DMS153 treated with DMSO at 0.1 percent for 48 hours (cell line): ENCODE data around the gene SETD1B.

Source experiments
- DNase-seq: peaks from one replicate; lab custom pipeline; 2025; ENCODE audit not compliant: unreplicated experiment; lab: John Stamatoyannopoulos, UW

The SETD1B gene

GRCh38 chr12:121807642-121808347, 4.0 kb downstream of the SETD1B start:
- DNase-seq: no peak

DNA sequence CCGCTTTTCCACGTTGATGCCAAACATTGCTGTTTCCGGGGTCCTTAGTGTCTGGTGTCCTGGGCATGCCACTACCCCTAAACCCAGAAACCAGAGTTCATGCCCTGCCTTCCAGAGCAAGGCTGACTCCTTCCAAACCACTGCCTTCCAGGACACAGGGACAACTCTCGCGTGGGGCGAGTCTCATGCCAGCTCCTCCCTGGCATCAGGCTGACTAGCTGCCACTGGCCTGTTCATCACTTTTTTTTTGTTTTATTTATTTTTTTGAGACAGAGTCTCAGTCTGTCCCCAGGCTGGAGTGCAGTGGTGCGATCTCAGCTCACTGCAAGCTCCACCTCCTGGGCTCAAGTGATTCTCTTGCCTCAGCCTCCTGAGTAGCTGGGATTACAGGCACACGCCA, 4.8 kb downstream of the SETD1B start:
- no peak for DNase-seq

GRCh38 chr12:121809712-121810116, 5.9 kb downstream of the SETD1B start:
- no peak for DNase-seq

GRCh38 chr12:121810234-121810817, 6.5 kb downstream of the SETD1B start:
- no peak for DNase-seq

DNA sequence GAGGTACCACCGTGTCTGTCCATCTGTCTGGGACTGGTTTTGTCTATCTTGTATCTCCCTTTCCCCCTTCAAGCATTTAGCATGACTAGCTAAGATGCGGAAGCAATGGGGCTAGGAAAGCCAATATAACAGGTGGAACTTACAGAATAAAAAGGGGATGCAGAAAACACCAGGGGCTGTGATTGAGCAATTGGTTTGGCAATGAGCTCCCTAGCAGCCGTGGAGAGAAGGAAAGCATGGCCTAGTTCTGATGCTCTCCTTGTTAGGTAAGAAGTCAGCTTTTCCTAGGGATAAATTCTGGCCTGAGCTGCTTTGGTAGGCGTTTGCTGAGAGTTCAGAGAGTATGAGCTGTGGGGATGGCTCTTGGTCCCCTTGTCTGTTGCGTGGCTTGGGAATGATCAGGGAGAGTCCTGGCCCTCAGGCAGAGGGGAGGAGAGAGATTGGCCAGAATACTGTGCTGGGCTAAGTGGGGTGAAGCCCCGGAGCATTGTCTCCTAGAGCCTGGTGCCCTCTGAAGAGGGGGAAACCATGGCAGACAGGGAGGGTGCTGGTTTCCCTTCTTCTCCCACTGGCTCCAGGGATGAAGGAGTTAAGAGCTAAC, 7.1 kb downstream of the SETD1B start:
- no peak for DNase-seq

DNA sequence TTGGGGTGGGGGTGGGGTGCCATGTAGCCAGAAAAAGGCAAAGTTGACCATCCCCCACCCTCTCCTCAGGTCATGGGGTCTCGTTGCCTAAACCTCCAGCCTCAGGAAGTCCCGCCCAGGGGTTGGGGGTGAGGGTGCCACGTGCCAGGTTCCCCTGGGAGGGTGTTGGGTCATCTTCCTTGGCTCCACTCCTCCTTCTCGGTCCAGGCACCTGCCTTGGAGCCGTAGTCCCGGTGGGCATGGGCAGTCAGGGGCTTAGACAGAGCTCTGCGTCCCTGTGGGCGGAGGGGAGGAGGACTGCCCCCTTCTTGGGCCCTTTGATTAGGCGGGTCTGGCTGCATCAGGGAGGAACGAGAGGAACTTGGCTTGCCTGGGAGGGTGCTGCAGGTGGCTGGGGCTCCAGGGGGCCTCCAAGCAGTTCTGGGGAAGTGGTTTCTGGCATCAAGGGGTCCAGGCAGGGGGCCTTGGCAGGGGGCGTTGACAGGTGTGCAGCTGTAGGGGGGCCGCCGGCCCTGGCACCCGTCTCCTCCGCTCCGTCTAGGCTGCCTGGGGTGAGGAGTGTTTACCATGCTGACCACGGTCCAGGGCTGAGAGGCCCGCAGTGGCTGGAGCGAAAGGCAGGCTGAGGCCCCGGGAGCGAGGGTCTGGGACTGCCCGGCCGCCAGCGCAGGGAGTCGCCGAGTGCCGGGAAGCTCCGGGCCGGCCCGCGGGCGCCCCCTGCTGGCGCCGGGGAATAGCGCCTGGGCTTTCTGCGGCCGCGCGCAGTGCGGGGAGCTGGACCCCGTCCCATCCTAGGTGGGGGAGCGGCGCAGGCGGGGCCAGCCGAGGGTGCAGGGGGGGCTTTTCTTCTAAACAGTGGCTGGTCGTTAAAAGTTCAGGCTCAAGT, 7.9 kb downstream of the SETD1B start:
- peak; percentile 70 for DNase-seq

DNA sequence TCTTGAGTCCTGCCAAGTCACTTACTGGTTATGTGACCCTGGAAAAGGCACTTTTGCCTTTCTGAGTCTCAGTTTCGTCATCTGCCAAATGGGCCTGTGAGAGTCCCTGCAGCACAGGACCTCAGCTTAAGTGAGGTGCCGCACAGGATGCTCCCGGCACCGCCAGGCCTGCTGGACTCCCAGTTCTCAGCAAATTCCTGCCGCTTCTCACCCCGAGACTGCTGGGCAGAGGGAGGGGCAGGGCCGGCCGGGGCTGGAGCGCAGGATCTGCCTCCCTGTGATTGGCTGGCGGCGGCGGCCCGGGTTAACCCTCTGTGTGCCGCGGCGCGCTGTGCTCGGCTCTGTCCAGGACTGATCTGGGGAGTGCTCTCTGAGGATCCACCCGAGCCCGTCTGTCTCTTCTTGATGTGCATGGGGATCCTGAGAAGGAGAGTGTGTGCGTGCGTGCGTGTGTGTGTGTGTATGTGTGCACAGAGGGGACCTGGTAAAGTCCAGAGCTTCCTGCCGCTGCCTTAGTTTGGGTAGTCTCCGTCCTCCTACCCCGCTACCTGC, 8.6 kb downstream of the SETD1B start:
- DNase-seq: peak; percentile 52

- DNase-seq: no peak
These were observed 9.4 kb downstream of the SETD1B start for GRCh38 chr12:121812921-121813896.

DNA sequence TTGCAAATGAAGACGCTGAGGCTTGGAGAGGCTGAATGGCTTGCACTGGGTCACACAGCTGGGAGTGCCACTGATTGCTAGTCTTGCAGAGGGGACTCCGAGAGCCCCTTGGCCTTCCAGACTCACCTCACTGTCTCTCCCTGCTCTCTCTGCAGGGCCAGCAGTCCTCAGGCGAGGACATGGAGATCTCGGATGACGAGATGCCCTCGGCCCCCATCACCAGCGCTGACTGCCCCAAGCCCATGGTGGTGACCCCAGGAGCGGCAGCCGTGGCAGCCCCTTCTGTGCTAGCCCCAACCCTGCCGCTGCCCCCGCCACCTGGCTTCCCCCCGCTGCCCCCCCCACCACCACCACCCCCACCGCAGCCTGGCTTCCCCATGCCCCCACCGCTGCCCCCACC, 10.1 kb downstream of the SETD1B start:
- DNase-seq: no peak

DNA sequence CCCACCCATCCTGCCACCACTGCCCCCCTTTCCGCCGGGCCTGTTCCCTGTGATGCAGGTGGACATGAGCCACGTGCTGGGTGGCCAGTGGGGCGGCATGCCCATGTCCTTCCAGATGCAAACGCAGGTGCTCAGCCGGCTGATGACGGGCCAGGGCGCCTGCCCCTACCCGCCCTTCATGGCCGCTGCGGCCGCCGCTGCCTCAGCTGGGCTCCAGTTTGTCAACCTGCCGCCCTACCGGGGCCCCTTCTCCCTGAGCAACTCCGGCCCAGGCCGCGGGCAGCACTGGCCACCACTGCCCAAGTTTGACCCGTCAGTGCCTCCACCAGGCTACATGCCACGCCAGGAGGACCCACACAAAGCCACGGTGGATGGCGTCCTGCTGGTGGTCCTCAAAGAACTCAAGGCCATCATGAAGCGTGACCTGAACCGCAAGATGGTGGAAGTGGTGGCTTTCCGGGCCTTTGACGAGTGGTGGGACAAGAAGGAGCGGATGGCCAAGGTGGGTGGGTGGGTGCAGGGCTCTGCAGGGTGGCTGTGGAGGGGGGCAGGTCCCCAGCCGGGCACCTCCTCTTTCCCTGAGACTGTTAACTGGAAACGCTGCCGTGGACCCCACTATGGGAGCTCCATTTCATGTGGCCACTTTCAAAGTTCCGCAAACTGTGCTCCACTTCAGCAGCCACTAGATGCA, 10.8 kb downstream of the SETD1B start:
- DNase-seq: no peak

- DNase-seq: no peak
These were observed 11.5 kb downstream of the SETD1B start for GRCh38 chr12:121815263-121815662.

DNA sequence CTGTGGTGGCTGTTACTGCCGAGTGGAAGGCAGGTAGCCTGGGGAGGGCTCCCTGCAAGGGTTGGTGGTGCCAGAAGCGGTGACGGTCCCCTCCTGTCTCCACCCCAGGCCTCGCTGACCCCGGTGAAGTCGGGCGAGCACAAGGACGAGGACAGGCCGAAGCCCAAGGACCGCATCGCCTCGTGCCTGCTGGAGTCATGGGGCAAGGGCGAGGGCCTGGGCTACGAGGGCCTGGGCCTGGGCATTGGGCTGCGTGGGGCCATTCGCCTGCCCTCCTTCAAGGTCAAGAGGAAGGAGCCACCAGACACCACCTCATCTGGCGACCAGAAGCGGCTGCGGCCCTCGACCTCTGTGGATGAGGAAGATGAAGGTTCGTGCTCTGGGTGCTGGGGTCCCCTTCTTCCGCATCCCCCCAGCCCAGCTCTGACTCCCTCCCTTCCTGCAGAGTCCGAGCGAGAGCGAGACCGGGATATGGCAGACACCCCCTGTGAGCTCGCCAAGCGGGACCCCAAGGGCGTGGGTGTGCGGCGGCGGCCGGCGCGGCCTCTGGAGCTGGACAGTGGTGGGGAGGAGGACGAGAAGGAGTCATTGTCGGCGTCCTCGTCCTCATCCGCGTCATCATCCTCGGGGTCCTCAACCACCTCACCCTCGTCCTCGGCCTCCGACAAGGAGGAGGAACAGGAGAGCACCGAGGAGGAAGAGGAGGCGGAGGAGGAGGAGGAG, 13.3 kb downstream of the SETD1B start:
- no peak for DNase-seq

DNA sequence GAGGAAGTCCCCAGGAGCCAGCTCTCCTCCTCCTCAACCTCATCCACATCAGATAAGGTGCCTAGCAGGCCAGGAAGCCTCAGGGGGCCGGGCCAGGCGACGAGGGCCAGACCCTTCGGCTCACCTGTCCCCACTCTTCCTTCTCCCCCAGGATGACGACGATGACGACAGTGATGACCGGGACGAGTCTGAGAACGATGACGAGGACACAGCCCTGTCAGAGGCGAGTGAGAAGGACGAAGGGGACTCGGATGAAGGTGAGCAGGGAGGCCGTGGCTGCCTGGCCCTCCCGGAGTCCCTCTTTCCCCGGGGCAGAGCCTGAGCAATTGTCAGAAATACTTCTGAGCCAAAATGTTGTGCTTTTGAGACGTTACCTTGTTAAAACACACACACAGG, 13.8 kb downstream of the SETD1B start:
- DNase-seq: no peak

DNA sequence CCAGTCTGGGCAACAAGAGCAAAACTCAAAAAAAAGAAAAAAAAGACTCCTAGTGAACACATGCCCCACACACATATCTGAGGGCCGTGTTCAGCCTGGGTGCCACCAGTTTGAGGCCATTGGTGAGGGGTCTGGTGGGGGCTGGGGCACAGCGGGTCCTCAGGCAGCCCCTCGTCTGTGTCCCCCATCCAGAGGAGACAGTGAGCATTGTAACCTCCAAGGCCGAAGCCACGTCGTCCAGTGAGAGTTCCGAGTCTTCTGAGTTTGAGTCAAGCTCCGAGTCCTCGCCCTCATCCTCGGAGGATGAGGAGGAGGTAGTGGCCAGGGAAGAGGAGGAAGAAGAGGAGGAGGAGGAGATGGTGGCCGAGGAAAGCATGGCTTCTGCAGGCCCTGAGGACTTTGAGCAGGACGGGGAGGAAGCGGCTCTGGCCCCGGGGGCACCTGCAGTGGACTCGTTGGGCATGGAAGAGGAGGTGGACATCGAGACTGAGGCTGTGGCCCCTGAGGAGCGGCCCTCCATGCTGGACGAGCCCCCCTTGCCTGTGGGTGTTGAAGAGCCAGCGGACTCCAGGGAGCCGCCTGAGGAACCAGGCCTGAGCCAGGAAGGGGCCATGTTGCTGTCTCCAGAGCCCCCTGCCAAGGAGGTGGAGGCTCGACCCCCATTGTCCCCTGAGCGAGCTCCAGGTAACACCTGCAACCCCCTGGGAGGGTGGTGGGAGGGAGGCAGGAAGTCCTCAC, 15.6 kb downstream of the SETD1B start:
- DNase-seq: no peak

DNA sequence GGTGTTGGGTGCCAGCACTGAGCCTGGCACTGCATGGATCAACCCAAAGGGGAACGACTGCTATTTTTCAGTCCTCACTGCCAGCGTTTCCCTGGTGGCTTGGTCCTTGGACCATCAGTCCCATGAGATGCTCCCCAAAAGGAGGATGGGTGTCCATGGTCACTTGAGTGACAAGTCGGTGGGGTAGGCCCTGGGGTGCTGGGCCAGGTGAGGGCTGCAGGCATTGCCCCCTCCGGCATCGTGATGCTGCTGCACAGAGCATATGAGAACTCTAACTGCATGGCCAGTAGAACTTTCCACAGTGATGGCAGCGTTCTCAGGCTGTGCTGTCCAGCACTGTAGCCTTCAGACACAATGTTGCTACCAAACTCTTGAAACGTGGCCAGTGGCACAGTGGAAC, 16.2 kb downstream of the SETD1B start:
- DNase-seq: no peak

DNA sequence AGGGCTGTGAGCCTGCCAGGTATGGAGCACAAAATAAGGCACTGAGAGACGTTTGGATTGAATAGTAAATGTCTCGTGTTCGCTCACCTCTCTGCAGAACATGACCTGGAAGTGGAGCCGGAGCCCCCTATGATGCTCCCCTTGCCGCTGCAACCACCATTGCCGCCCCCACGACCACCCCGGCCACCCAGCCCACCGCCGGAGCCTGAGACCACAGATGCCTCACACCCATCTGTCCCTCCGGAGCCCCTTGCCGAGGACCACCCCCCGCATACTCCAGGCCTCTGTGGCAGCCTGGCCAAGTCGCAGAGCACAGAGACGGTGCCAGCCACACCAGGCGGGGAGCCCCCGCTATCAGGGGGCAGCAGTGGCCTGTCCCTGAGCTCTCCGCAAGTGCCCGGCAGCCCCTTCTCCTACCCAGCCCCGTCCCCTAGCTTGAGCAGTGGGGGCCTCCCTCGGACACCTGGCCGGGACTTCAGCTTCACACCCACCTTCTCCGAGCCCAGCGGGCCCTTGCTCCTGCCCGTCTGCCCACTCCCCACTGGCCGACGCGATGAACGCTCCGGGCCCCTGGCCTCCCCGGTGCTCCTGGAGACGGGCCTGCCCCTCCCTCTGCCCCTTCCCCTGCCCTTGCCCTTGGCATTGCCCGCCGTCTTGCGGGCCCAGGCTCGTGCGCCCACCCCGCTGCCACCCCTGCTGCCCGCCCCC, 18.7 kb downstream of the SETD1B start:
- no peak for DNase-seq

DNA sequence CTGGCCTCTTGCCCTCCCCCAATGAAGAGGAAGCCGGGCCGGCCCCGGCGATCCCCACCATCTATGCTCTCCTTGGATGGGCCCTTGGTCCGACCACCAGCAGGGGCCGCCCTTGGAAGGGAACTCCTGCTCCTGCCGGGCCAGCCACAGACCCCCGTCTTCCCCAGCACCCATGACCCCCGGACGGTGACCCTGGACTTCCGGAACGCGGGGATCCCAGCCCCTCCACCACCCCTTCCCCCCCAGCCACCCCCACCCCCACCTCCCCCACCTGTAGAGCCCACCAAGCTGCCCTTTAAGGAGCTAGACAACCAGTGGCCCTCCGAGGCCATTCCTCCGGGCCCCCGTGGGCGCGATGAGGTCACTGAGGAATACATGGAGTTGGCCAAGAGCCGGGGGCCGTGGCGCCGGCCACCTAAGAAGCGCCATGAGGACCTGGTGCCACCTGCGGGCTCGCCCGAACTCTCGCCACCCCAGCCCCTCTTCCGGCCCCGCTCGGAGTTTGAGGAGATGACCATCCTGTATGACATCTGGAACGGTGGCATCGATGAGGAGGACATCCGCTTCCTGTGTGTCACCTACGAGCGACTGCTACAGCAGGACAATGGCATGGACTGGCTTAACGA, 19.4 kb downstream of the SETD1B start:
- DNase-seq: no peak
